Activated T-helper 9 cell treated with anti-CD3 and anti-CD28 coated beads, Interleukin-2, amount 50 U/mL, for 16 hours (primary cell): ENCODE measurements around the gene RGMB.

Experiments used
- DNase-seq: peaks from one replicate; pipeline ENCODE4 v3.0.0-alpha.2; 2020; ENCODE audit warnings: low read depth

Gene RGMB

DNA sequence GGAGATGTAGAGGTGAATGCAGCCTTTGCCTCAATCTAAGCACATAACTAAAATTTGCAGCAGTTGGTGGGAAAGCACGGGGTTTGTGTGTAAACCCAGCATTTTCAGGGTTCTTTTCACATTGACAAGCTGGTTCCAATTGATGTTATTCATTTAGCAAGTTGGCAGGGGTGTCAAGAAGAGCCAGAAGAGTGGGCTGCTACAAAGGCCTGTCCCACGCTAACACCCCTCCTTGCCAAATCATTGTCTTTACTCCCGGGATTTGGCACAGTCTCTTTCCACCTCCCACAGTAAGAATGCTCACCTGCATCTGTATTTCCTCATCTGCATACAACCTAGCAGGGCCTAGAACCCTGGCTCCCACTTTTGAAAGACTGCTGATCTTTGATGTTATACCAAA lies 11.8 kb downstream of the RGMB start:
- no peak for DNase-seq

DNA sequence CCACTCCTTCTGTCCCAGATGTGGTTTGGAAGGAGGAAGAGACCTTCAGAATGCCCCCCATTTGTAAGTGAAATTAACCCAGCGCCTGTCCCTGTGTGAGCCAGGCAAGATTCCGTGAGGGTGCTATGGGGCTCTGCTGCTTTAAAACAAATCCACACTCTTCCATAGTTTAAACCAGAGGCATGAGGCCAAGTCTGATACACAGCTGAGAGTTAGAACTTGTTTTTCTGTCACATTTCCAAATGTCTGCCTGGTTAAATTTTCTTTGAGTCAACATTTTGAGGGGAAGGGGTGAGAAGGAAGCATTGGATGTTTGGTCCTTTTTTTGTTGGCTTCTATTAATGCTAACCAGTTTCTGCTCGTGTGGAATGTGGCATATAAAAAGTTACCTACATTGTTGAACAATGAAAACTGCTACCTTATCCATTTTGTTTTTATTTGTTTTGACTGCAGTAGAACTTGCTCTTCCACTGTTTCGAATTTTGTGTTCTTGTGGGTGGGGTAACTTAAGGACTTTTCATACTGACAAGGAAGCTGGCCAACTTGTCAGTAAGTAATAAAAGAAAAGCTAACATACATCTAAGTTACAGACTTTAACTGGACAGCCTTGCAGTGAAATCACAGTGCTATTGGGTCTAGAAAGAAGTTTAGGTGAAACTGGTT lies 12.9 kb downstream of the RGMB start:
- no peak for DNase-seq

GRCh38 chr5:98787131-98787719 lies 13.8 kb downstream of the RGMB start:
- DNase-seq, result no peak

- DNase-seq, result no peak
Observed at GRCh38 chr5:98789029-98789428, 15.6 kb downstream of the RGMB start.

DNA sequence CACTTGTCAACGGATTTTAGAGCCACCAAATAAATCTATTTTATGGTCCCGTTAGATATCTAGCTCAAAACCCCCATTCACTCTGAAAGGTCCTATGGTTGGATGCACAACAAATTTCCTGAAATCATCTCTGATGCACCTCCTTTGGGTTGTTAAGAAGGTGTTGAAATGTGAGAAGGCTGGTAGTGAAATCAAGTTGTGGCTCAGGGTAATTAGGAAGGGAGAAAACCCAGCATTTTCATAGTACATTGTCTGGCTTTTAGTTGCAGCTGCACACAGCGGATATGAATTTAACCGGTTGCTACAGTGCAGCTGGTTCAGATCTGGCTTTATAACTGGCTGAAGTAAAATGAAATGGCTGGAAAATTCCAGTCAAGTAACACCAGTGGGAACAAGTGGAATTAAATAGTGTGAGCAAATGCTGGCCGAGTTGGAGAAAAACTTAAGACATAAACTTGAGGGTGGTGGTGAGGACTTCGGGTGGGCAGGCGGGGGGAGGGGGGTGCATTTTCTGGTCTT lies 17.6 kb downstream of the RGMB start:
- DNase-seq, result no peak

GRCh38 chr5:98791898-98792580 lies 18.6 kb downstream of the RGMB start:
- no peak for DNase-seq

DNA sequence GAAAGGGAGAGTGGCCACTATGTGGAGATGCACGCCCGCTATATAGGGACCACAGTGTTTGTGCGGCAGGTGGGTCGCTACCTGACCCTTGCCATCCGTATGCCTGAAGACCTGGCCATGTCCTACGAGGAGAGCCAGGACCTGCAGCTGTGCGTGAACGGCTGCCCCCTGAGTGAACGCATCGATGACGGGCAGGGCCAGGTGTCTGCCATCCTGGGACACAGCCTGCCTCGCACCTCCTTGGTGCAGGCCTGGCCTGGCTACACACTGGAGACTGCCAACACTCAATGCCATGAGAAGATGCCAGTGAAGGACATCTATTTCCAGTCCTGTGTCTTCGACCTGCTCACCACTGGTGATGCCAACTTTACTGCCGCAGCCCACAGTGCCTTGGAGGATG lies 19.8 kb downstream of the RGMB start:
- DNase-seq, result no peak

DNA sequence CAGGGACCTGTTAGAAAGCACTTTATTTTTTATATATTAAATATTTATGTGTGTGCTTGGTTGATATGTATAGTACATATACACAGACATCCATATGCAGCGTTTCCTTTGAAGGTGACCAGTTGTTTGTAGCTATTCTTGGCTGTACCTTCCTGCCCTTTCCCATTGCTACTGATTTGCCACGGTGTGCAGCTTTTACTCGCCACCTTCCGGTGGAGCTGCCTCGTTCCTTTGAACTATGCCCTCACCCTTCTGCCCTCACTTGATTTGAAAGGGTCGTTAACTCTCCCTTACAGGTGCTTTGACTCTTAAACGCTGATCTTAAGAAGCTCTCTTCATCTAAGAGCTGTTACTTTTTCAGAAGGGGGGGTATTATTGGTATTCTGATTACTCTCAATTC lies 20.5 kb downstream of the RGMB start:
- DNase-seq, result no peak

DNA sequence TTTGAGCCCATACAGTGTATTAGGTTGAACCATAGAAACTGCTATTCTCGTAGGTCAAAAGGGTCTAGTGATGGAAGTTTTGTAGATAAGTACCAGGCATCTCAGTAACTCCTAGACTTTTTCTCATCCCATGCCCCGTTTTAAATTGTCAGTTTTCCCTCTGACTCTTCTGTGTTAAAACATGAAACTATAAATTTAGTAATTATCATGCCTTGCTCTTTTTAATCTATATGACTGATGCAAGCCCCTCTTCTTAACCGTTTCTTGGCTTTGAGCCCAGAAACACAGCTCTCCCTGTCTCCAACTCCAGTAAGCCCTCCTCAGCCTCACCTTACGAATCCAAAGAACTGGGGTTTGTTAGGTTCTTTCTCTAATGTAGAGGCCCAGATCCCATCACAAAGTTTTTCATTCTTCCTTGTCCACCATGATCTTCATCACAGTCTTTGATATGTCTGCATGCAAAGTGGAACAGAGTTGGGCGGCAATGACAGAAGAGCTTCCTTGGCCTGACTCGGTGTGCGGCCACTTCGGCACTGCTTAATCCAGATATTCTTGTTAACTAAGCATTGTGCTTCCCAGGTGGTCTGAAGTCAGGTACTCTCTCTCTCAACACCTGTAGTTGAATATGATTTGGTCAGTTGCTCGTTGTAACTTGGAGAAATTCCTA lies 21.1 kb downstream of the RGMB start:
- DNase-seq, result no peak

DNA sequence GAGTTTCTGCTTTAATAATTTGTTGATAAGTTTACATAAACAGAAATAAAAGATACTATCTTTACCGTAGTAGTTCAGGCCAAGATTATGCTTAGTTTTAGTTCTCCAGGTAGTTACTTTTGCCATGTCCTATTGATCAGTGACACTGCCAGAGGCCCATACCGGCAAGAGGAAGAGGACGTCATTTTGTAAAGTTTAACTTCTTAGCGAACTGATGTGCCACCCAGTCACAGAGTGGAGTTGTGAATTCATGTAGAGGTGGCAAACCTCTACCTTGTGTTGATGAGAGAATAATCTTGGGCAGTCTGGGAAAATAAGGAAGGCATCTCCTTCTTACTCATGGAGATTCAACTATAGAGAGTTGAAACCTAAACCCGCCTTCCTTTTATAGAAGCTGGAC lies 21.8 kb downstream of the RGMB start:
- no peak for DNase-seq

GRCh38 chr5:98796197-98796972 lies 22.9 kb downstream of the RGMB start:
- peak; percentile 3 for DNase-seq

GRCh38 chr5:98798371-98798770 lies 24.9 kb downstream of the RGMB start:
- no peak for DNase-seq

DNA sequence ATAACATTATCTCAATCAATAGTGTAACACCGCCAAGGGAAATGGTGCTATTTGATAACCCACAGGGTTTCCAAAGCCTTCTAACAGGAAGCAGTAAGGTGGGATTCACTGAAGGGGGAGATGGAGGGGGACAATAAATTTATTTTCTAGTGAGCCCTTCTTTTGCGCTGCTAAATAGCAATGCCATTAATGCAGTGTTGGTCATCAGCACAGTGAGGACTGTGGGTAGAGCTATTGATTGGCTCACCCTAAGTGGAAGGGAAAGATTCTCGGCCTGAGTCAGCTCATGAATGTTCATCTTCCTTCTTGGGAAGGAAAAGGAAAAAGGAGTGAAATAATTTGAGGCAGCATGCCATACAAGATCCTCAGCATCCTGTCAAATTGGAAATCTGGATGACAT lies 25.4 kb downstream of the RGMB start:
- no peak for DNase-seq

DNA sequence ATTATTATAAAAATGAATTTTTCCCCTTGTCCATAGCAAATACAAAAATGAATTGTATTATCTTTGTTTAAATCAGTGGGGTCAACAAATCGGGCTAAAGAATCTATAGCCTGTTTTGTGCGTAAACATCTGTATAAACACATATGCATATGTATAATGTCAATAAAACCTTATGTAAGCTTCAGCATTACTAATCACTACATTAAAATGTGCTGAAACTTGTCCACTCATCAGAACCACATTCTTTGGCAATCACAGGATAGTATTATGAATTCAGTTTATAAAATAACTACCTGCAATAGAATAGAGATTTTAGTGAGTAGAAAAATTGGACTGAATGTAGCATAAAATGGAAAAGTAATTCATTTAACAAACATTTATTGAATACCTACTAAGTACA lies 30.6 kb downstream of the RGMB start:
- no peak for DNase-seq

DNA sequence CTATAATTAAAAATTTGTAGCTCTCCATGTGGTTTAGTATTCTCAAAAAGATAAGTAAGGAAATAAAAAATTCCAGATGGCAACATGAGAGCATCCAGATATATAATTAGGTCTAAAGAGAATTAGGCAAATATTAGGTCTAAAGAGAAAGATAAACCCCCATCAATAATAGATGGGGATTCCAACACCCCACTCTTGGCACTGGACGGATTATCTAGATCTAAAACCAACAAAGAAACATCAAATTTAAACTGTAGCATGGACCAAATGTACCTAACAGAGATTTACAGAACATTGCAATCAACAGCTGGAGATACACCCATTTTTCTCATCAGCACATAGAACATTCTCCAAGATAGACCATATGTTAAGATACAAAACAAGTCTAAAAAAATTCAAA lies 31.6 kb downstream of the RGMB start:
- no peak for DNase-seq

GRCh38 chr5:98807806-98808205 lies 34.3 kb downstream of the RGMB start:
- no peak for DNase-seq

DNA sequence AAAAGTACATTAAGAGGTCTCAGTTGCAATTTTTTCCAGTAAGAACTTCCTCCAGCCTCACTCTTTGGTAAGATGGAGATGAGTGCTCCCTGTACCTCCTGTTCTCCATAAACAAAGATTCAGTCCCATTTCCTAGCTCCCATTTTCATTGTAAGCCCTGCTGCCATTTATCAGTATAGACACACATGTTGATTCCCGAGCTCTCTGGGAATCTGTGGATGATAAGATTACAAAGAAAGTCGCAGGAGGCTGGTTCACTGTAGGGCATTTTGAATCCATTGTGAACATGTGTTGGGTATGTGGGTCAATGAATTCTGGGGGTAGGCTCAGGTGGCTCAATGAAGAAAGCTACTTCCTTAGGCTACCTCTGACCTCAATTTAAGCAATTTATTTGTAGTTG lies 36.7 kb downstream of the RGMB start:
- no peak for DNase-seq

GRCh38 chr5:98813755-98814154 lies 40.3 kb downstream of the RGMB start:
- no peak for DNase-seq

GRCh38 chr5:98816582-98817222 lies 43.2 kb downstream of the RGMB start:
- DNase-seq, result no peak

- no peak for DNase-seq
Observed at GRCh38 chr5:98825582-98826375, 52.3 kb downstream of the RGMB start.

- DNase-seq, result no peak
Observed at GRCh38 chr5:98827161-98827560, 53.7 kb downstream of the RGMB start.
